HEK293 (cell line): ENCODE results near the gene PITPNM3.

ENCODE experiments used
- CTCF ChIA-PET: fragments of 350-600 bp; formaldehyde crosslinking; extraction: SDS; loops from one replicate; lab custom pipeline; 2021; ENCODE audit warnings: antibody characterized with exemption; lab: Yijun Ruan, JAX
- POLR2A ChIA-PET: fragments of 300-600 bp; formaldehyde crosslinking; extraction: SDS; loops from one replicate; lab custom pipeline; 2020; ENCODE audit warnings: antibody characterized with exemption, inconsistent platforms; lab: Yijun Ruan, JAX
- H3K27ac ChIP-seq: fragments of 200-500 bp; sonication (Bioruptor generic); 2 replicates; pipeline ENCODE4 v1.5.1; 2014; ENCODE audit warnings: low read depth, low read length, control low read depth, inconsistent platforms; ENCODE audit errors: extremely low read depth
- H3K36me3 ChIP-seq, 2 experiments: fragments of 200-500 bp in 1 of 2; sonication (Bioruptor generic) in 1 of 2; 1 replicate in 1 of 2; 2 replicates in 1 of 2; pipeline ENCODE4 v1.5.1; 2014 to 2017; ENCODE audit warnings: inconsistent platforms in 2 of 2, low read length in 2 of 2; ENCODE audit not compliant: control insufficient read depth in 2 of 2, insufficient read depth in 1 of 2
- H3K4me1 ChIP-seq: fragments of 200-500 bp; sonication (Bioruptor generic); 2 replicates; pipeline ENCODE4 v1.5.1; 2014; ENCODE audit warnings: mild to moderate bottlenecking, low read length, inconsistent platforms; ENCODE audit not compliant: control insufficient read depth, insufficient read depth
- H3K4me3 ChIP-seq: 2 replicates; pipeline ENCODE4 v1.5.1; 2011; ENCODE audit warnings: low read depth, mild to moderate bottlenecking, control low read depth, low read length, moderate library complexity
- H3K9me3 ChIP-seq: fragments of 200-500 bp; sonication (Bioruptor generic); 2 replicates; pipeline ENCODE4 v1.5.1; 2014; ENCODE audit warnings: low read depth, low read length, inconsistent platforms; ENCODE audit not compliant: control insufficient read depth, insufficient read depth
- EGR2 ChIP-seq: fragments of 450-650 bp; formaldehyde crosslinking; IDR thresholded peaks from 2 replicates; pipeline ENCODE4 v1.5.1; 2016; ENCODE audit warnings: low read depth, missing biosample characterization, missing genetic modification characterization
- GLI2 ChIP-seq: fragments of 450-650 bp; formaldehyde crosslinking; IDR thresholded peaks from 2 replicates; pipeline ENCODE4; 2017; ENCODE audit warnings: missing biosample characterization, missing genetic modification characterization, low read depth, borderline replicate concordance
- GLIS2 ChIP-seq: fragments of 450-650 bp; formaldehyde crosslinking; IDR thresholded peaks from 2 replicates; pipeline ENCODE4 v1.5.1; 2016; ENCODE audit warnings: missing biosample characterization, missing genetic modification characterization
- KLF8 ChIP-seq: fragments of 450-650 bp; formaldehyde crosslinking; IDR thresholded peaks from 2 replicates; pipeline ENCODE4 v1.5.1; 2016; ENCODE audit warnings: missing biosample characterization, missing genetic modification characterization
- MZF1 ChIP-seq: fragments of 450-650 bp; formaldehyde crosslinking; IDR thresholded peaks from 2 replicates; pipeline ENCODE4 v1.5.1; 2017; ENCODE audit warnings: missing biosample characterization, missing genetic modification characterization, borderline replicate concordance
- SCRT1 ChIP-seq: fragments of 450-650 bp; formaldehyde crosslinking; IDR thresholded peaks from 2 replicates; pipeline ENCODE4 v1.5.1; 2016; ENCODE audit warnings: missing biosample characterization, missing genetic modification characterization, borderline replicate concordance
- ZBTB21 ChIP-seq: fragments of 450-650 bp; formaldehyde crosslinking; IDR thresholded peaks from 2 replicates; pipeline ENCODE4 v1.5.1; 2017; ENCODE audit warnings: missing biosample characterization, missing genetic modification characterization
- ZBTB48 ChIP-seq: fragments of 450-650 bp; formaldehyde crosslinking; IDR thresholded peaks from 2 replicates; pipeline ENCODE4 v1.5.1; 2016; ENCODE audit warnings: missing biosample characterization, missing genetic modification characterization
- ZBTB7A ChIP-seq: fragments of 450-650 bp; formaldehyde crosslinking; IDR thresholded peaks from 2 replicates; pipeline ENCODE4 v1.5.1; 2016; ENCODE audit warnings: low read depth, missing biosample characterization, missing genetic modification characterization
- ZBTB8A ChIP-seq: fragments of 450-650 bp; formaldehyde crosslinking; IDR thresholded peaks from 2 replicates; pipeline ENCODE4 v1.5.1; 2016; ENCODE audit warnings: missing biosample characterization, missing genetic modification characterization
- ZFHX2 ChIP-seq: fragments of 450-650 bp; formaldehyde crosslinking; conservative IDR thresholded peaks from 2 replicates; pipeline ENCODE4 v1.5.1; 2016; ENCODE audit warnings: missing biosample characterization, missing genetic modification characterization
- ZIC2 ChIP-seq: fragments of 450-650 bp; formaldehyde crosslinking; IDR thresholded peaks from 2 replicates; pipeline ENCODE4 v1.5.1; 2016; ENCODE audit warnings: missing biosample characterization, missing genetic modification characterization
- ZNF121 ChIP-seq: fragments of 450-650 bp; formaldehyde crosslinking; IDR thresholded peaks from 2 replicates; pipeline ENCODE4 v1.5.1; 2016; ENCODE audit warnings: missing biosample characterization, missing genetic modification characterization
- ZNF169 ChIP-seq: fragments of 450-650 bp; formaldehyde crosslinking; IDR thresholded peaks from 2 replicates; pipeline ENCODE4 v1.5.1; 2016; ENCODE audit warnings: missing biosample characterization, missing genetic modification characterization
- ZNF174 ChIP-seq: fragments of 450-650 bp; formaldehyde crosslinking; IDR thresholded peaks from 2 replicates; pipeline ENCODE4 v1.5.0; 2017; ENCODE audit warnings: missing biosample characterization, mild to moderate bottlenecking, missing genetic modification characterization
- ZNF2 ChIP-seq: fragments of 450-650 bp; formaldehyde crosslinking; IDR thresholded peaks from 2 replicates; pipeline ENCODE4 v1.5.1; 2016; ENCODE audit warnings: missing biosample characterization, missing genetic modification characterization
- ZNF248 ChIP-seq: fragments of 450-650 bp; formaldehyde crosslinking; IDR thresholded peaks from 2 replicates; pipeline ENCODE4 v1.5.1; 2017; ENCODE audit warnings: missing biosample characterization, missing genetic modification characterization
- ZNF473 ChIP-seq: fragments of 450-650 bp; formaldehyde crosslinking; IDR thresholded peaks from 2 replicates; pipeline ENCODE4 v1.5.1; 2017; ENCODE audit warnings: missing biosample characterization, missing genetic modification characterization
- ZNF558 ChIP-seq: fragments of 450-650 bp; formaldehyde crosslinking; IDR thresholded peaks from 2 replicates; pipeline ENCODE4 v1.5.1; 2016; ENCODE audit warnings: missing biosample characterization, missing genetic modification characterization
- ZNF654 ChIP-seq: fragments of 450-650 bp; formaldehyde crosslinking; IDR thresholded peaks from 2 replicates; pipeline ENCODE4 v1.5.1; 2016; ENCODE audit warnings: low read depth, missing biosample characterization, missing genetic modification characterization
- ZNF660 ChIP-seq: fragments of 450-650 bp; IDR thresholded peaks from 2 replicates; pipeline ENCODE4 v1.5.1; 2018; ENCODE audit warnings: missing biosample characterization, mild to moderate bottlenecking, missing genetic modification characterization
- TF ChIP-seq, protein P1 (sequence below): fragments of 450-650 bp; IDR thresholded peaks from 2 replicates; pipeline ENCODE4 v1.5.1; 2018; ENCODE audit warnings: missing biosample characterization, mild to moderate bottlenecking, missing genetic modification characterization
- TF ChIP-seq, protein P2 (sequence below): fragments of 450-650 bp; formaldehyde crosslinking; IDR thresholded peaks from 2 replicates; pipeline ENCODE4 v1.5.1; 2016; ENCODE audit warnings: missing biosample characterization, missing genetic modification characterization
- TF ChIP-seq, protein P3 (sequence below): fragments of 450-650 bp; formaldehyde crosslinking; IDR thresholded peaks from 2 replicates; pipeline ENCODE4 v1.5.1; 2016; ENCODE audit warnings: missing biosample characterization, missing genetic modification characterization
- TF ChIP-seq, protein P4 (sequence below): fragments of 450-650 bp; formaldehyde crosslinking; IDR thresholded peaks from 2 replicates; pipeline ENCODE4 v1.5.1; 2017; ENCODE audit warnings: missing biosample characterization, missing genetic modification characterization

Gene PITPNM3

DNA sequence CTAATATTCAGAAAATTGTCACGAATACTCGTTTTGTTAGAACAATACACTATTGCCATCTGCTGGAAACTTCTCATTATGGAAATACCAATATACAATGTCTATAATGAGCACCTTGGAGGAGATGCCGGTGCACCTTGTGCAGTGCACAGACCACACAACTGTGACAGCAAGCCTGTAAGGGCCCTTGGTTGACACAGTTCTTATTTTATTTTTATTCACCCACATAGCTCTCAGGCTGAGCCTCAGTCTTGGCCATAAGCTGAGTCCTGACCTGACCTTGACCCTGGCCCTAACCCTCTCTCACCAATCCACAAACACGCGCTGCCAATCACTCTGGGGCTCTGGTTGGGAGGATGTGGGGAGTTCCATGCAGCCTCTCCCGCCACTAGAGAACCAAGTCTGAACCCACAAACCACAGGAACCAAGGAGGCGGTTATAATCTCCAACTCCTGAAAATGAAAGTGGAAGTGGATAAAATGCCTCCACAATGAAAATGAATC lies 129.0 kb downstream of the PITPNM3 start:
- Histone ChIP-seq H3K9me3 (no peaks in the 10 kb centered on the region; the same call in 1 of the 2 replicates), H3K4me1 (no peaks in the 10 kb centered on the region), H3K27ac (no peak overlapping the region), H3K4me3 (no peak overlapping the region), H3K36me3 (no peaks in the 10 kb centered on the region)
- POLR2A ChIA-PET: no interaction called here
- CTCF ChIA-PET: interaction anchor here (0.6 to 1.0 kb wide), 4 partner anchors 9 to 835 kb away, joined by 3 to 5 read pairs (median 4); no protein-coding TSS in a partner anchor
- TF ChIP-seq ZNF654 (tag by site-specific recombination) (0 out of 2 replicates have a peak, but pooled peaks have one; percentile 15), MZF1 (tag by site-specific recombination) (no peak)

DNA sequence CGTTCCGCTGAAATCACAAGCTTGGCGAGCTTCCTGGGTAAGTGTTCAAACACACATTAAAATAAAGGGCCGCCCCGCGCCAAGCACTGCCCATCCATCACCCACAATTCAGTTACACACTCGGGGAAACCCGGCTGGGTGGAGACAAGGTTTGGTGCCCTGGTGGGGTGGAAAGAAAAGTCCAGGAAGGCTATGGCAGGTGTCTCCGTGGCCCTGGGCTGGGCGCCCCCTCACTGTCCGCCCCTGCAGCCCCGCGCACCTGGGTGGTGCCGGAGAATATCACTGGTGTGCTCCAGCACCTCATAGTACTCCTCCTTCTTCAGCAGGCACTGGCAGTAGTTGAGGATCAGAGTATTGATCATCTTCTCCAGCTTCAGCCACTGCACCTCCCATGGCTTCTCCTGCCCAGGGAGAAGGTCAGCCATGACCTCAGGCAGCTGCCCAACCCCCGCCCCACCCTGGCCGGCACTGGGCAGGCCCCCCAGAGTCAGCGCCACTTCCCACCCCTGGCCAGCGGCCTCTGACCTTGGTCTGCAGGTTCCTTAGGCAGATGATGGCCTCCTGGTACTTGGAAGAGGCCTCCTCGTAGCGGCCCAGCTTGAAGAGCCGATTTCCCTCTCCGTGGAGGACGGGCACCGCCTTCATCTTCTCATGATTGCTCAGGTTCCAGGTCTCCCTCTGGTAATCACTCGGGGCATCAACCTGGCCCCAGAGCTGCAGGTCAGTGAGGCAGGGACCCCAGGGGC lies 129.8 kb downstream of the PITPNM3 start:
- H3K4me1 ChIP-seq: no peaks in the 10 kb centered on the region
- H3K4me3 ChIP-seq: no peak overlapping the region
- no peak overlapping the region for H3K27ac ChIP-seq
- TF ChIP-seq ZNF174 (tag by site-specific recombination) (no peak), ZNF121 (no peak), ZNF169 (tag by site-specific recombination) (no peak), GLI2 (no peak), ZNF558 (no peak), ZNF660 (no peak), SCRT1 (tag by site-specific recombination) (no peak), KLF8 (tag by site-specific recombination) (no peak)
- TF ChIP-seq, protein P1, sequence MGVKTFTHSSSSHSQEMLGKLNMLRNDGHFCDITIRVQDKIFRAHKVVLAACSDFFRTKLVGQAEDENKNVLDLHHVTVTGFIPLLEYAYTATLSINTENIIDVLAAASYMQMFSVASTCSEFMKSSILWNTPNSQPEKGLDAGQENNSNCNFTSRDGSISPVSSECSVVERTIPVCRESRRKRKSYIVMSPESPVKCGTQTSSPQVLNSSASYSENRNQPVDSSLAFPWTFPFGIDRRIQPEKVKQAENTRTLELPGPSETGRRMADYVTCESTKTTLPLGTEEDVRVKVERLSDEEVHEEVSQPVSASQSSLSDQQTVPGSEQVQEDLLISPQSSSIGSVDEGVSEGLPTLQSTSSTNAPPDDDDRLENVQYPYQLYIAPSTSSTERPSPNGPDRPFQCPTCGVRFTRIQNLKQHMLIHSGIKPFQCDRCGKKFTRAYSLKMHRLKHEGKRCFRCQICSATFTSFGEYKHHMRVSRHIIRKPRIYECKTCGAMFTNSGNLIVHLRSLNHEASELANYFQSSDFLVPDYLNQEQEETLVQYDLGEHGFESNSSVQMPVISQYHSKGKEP (tag by site-specific recombination): no peak
- TF ChIP-seq, protein P2, sequence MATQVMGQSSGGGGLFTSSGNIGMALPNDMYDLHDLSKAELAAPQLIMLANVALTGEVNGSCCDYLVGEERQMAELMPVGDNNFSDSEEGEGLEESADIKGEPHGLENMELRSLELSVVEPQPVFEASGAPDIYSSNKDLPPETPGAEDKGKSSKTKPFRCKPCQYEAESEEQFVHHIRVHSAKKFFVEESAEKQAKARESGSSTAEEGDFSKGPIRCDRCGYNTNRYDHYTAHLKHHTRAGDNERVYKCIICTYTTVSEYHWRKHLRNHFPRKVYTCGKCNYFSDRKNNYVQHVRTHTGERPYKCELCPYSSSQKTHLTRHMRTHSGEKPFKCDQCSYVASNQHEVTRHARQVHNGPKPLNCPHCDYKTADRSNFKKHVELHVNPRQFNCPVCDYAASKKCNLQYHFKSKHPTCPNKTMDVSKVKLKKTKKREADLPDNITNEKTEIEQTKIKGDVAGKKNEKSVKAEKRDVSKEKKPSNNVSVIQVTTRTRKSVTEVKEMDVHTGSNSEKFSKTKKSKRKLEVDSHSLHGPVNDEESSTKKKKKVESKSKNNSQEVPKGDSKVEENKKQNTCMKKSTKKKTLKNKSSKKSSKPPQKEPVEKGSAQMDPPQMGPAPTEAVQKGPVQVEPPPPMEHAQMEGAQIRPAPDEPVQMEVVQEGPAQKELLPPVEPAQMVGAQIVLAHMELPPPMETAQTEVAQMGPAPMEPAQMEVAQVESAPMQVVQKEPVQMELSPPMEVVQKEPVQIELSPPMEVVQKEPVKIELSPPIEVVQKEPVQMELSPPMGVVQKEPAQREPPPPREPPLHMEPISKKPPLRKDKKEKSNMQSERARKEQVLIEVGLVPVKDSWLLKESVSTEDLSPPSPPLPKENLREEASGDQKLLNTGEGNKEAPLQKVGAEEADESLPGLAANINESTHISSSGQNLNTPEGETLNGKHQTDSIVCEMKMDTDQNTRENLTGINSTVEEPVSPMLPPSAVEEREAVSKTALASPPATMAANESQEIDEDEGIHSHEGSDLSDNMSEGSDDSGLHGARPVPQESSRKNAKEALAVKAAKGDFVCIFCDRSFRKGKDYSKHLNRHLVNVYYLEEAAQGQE: no peak
- no peaks in the 10 kb centered on the region; the same call in 1 of the 2 replicates for H3K9me3 ChIP-seq
- POLR2A ChIA-PET: no interaction called here
- CTCF ChIA-PET: interaction anchor here (0.6 to 1.0 kb wide), 3 partner anchors 48 to 834 kb away, joined by 3 to 5 read pairs (median 3); no protein-coding TSS in a partner anchor
- no peaks in the 10 kb centered on the region for H3K36me3 ChIP-seq

DNA sequence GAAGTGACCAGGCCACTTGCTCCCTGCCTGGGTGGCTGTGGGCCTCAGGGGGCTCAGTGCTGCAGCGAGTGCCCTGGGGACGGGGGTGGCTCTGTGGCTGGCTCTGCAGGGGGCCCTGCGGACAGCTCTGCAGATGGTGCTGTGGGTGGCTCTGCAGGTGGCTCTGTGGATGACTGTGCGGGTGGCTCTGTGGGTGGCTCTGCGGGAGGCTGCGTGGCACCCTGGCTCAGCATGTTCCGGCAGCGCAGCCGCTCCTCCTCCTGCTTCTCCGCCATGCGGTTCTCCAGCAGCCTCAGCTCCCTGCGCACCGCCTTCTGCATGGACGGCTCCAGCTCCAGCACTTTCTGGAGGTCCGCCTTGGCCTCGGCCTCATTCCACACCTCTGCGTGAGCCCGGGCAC lies 130.9 kb downstream of the PITPNM3 start:
- ChIA-PET CTCF (interaction anchor here (0.7 to 2.6 kb wide), 5 partner anchors 10 to 1257 kb away, joined by 3 to 15 read pairs (median 4); partner anchors contain the start of gene AIPL1), POLR2A (interaction anchor here (0.6 kb wide), 1 partner anchor 991 kb away, joined by 3 read pairs; no protein-coding TSS in a partner anchor)
- Histone ChIP-seq H3K4me3 (no peak overlapping the region), H3K4me1 (no peaks in the 10 kb centered on the region), H3K9me3 (no peaks in the 10 kb centered on the region), H3K27ac (no peak overlapping the region), H3K36me3 (no peaks in the 10 kb centered on the region)
- TF ChIP-seq ZBTB48 (tag by site-specific recombination) (no peak), EGR2 (tag by site-specific recombination) (peak; percentile 70), ZFHX2 (peak; percentile 46), ZNF248 (no peak), ZBTB8A (no peak), ZNF2 (tag by site-specific recombination) (no peak), GLIS2 (tag by site-specific recombination) (0 out of 2 replicates have a peak, but pooled peaks have one; percentile 11), ZBTB7A (no peak), ZNF473 (tag by site-specific recombination) (no peak), ZIC2 (peak; percentile 27), ZBTB21 (tag by site-specific recombination) (no peak)
- TF ChIP-seq, protein P3, sequence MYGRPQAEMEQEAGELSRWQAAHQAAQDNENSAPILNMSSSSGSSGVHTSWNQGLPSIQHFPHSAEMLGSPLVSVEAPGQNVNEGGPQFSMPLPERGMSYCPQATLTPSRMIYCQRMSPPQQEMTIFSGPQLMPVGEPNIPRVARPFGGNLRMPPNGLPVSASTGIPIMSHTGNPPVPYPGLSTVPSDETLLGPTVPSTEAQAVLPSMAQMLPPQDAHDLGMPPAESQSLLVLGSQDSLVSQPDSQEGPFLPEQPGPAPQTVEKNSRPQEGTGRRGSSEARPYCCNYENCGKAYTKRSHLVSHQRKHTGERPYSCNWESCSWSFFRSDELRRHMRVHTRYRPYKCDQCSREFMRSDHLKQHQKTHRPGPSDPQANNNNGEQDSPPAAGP: no peak
- TF ChIP-seq, protein P4, sequence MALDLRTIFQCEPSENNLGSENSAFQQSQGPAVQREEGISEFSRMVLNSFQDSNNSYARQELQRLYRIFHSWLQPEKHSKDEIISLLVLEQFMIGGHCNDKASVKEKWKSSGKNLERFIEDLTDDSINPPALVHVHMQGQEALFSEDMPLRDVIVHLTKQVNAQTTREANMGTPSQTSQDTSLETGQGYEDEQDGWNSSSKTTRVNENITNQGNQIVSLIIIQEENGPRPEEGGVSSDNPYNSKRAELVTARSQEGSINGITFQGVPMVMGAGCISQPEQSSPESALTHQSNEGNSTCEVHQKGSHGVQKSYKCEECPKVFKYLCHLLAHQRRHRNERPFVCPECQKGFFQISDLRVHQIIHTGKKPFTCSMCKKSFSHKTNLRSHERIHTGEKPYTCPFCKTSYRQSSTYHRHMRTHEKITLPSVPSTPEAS: no peak
